GM12878 (cell line): Measurements from ENCODE around the gene TCF7L2. TPM values are rescaled to one million over a fixed set of nuclear protein-coding genes. Genes with fewer than 3 reads are reported as not detected.

Experiments
- ATAC-seq: fragments of 200-7000 bp; cut with Tn5 transposase; 3 replicates; pipeline ENCODE4 v1.9.1; 2020; ENCODE audit warnings: mild to moderate bottlenecking, moderate library complexity
- Bru-seq: library from RNA; stranded (reverse); fragments of 400-500 nt; gene quantifications from one replicate; lab custom pipeline; 2021; lab: Mats Ljungman, UMichigan
- BruChase-seq, 2 experiments: library from RNA; stranded (reverse); fragments of 400-500 nt; gene quantifications; one replicate each; lab custom pipeline; 2021; lab: Mats Ljungman, UMichigan
- BruUV-seq: library from RNA; stranded (reverse); fragments of 400-500 nt; replicated peaks from 2 replicates; lab custom pipeline; 2021; lab: Mats Ljungman, UMichigan
- CTCF ChIA-PET: fragments of 300-600 bp; sonication (Branson Sonifier 250); formaldehyde crosslinking; extraction: SDS; loops from one replicate; lab custom pipeline; 2021; ENCODE audit warnings: inconsistent platforms; lab: Yijun Ruan, JAX
- POLR2A ChIA-PET: fragments of 350-600 bp; formaldehyde crosslinking; extraction: SDS; loops from one replicate; lab custom pipeline; 2021; ENCODE audit warnings: inconsistent platforms; lab: Charles Lee
- RAD21 ChIA-PET: fragments of 300-600 bp; sonication (Branson Sonifier 250); formaldehyde crosslinking; loops from one replicate; lab custom pipeline; 2023; ENCODE audit warnings: antibody characterized with exemption; ENCODE audit not compliant: unreplicated experiment; lab: Charles Lee
- SMC1A ChIA-PET: fragments of 300-600 bp; sonication (Branson Sonifier 250); formaldehyde crosslinking; loops from one replicate; lab custom pipeline; 2023; ENCODE audit not compliant: unreplicated experiment, uncharacterized antibody; lab: Charles Lee
- DNase-seq: peaks from one replicate; pipeline ENCODE4 v3.0.0-alpha.2; 2011; ENCODE audit warnings: low read depth, low spot score
- FAIRE-seq: peaks from 3 replicates; lab custom pipeline; 2011; peaks lifted over from hg19 to GRCh38; lab: Jason Lieb, UNC
- H2AFZ ChIP-seq: 2 replicates; pipeline ENCODE4 v1.6.0; 2011; ENCODE audit warnings: low read depth, low read length, control low read depth; ENCODE audit not compliant: control insufficient read depth
- H3K27ac ChIP-seq: 2 replicates; pipeline ENCODE4 v1.5.1; 2011; ENCODE audit warnings: control low read depth; ENCODE audit not compliant: control insufficient read depth, insufficient read depth
- H3K27me3 ChIP-seq, 2 experiments: replicated peaks in 1 of 2; 2 replicates each; pipeline versions ENCODE4 v1.6.0 to v1.6.1; 2011; ENCODE audit warnings: low read length in 1 of 2; ENCODE audit not compliant: control insufficient read depth in 2 of 2, insufficient read depth in 2 of 2
- H3K36me3 ChIP-seq, 2 experiments: 2 replicates each; pipeline ENCODE4 v1.5.1; 2011; ENCODE audit warnings: low read length in 1 of 2; ENCODE audit not compliant: control insufficient read depth in 2 of 2, insufficient read depth in 2 of 2
- H3K4me1 ChIP-seq: 2 replicates; pipeline ENCODE4 v1.6.1; 2011; ENCODE audit warnings: mild to moderate bottlenecking, low read length, moderate library complexity, mixed read lengths; ENCODE audit not compliant: control insufficient read depth, insufficient read depth
- H3K4me2 ChIP-seq: 2 replicates; pipeline ENCODE4 v1.6.0; 2011; ENCODE audit warnings: control low read depth; ENCODE audit not compliant: control insufficient read depth, insufficient read depth
- H3K4me3 ChIP-seq: fragments of 200-600 bp; sonication (generic); 2 replicates; pipeline ENCODE4 v1.5.1; 2016
- H3K79me2 ChIP-seq: 2 replicates; pipeline ENCODE4 v1.6.0; 2011; ENCODE audit warnings: low read length; ENCODE audit not compliant: control insufficient read depth, insufficient read depth
- H3K9ac ChIP-seq: 2 replicates; pipeline ENCODE4 v1.8.0; 2011; ENCODE audit warnings: low read length, control low read depth, mixed read lengths; ENCODE audit not compliant: control insufficient read depth, insufficient read depth
- H3K9me3 ChIP-seq: replicated peaks from 3 replicates; pipeline ENCODE4 v1.5.1; 2011; ENCODE audit warnings: mild to moderate bottlenecking, low read length; ENCODE audit not compliant: control insufficient read depth, insufficient read depth
- H4K20me1 ChIP-seq: 2 replicates; pipeline ENCODE4 v1.6.0; 2011; ENCODE audit not compliant: control insufficient read depth, insufficient read depth
- HSF1 ChIP-seq: fragments of 150-350 bp; IDR thresholded peaks from 2 replicates; pipeline ENCODE4 v1.6.1; 2014; ENCODE audit warnings: mild to moderate bottlenecking, low read depth, low read length
- WGBS: methylation state at CpG from one replicate; pipeline ENCODE4 v1.1.6; 2016; ENCODE audit warnings: low lambda C conversion rate; ENCODE audit not compliant: insufficient replicate concordance, insufficient coverage; ENCODE audit errors: missing lambda C conversion rate; 5-methylcytosine and 5-hydroxymethylcytosine counted together
- in situ Hi-C: fragments of 300-500 bp; cut with MboI; formaldehyde crosslinking; loops from 9 replicates; pipeline ENCODE4 v1.14.3; 2018; ENCODE audit warnings: mixed read lengths
- intact Hi-C: fragments of 100-400 bp; cut with micrococcal nuclease; formaldehyde crosslinking; loops from one replicate; pipeline ENCODE4 v1.14.2; 2022; ENCODE audit not compliant: unreplicated experiment
- long read RNA-seq, 2 experiments: library from polyadenylated mRNA; unstranded; transcript quantifications; one replicate each; pipeline ENCODE4 v2.0.0, GENCODE V29; 2019 to 2020
- polyA minus RNA-seq, 3 experiments: library from RNA; depleted of rRNA, polyadenylated mRNA; stranded (reverse); fragments of >200 nt; gene quantifications; 2 replicates each; pipeline ENCODE4 v1.2.3, GENCODE V29; 2011
- polyA plus RNA-seq, 11 experiments: library from polyadenylated mRNA; depleted of rRNA in 4 of 11; unstranded in 6 of 11; stranded (reverse) in 5 of 11; fragments of >200 nt; fragmentation: Nextera tagmentation in 4 of 11; fragmentation: Illumina TruSeq in 1 of 11; extraction: Ambion mirVana in 4 of 11; extraction: Trizol in 1 of 11; gene quantifications; 1 replicate in 1 of 11; 2 replicates in 10 of 11; pipeline versions ENCODE4 v1.2.1 to v1.2.3, GENCODE V29; 2011 to 2016; ENCODE audit warnings: inconsistent platforms in 2 of 11, missing spikeins in 2 of 11, low read depth in 1 of 11
- total RNA-seq, 4 experiments: library from RNA; depleted of rRNA in 3 of 4; stranded (reverse); fragments of >200 nt in 3 of 4; fragmentation: Illumina TruSeq in 1 of 4; extraction: Trizol in 1 of 4; gene quantifications; 2 replicates each; pipeline versions ENCODE4 v1.2.1 to v1.2.3, GENCODE V29; 2013 to 2021
- TF ChIP-seq, protein P1 (sequence below): fragments of 450-650 bp; IDR thresholded peaks from 2 replicates; pipeline ENCODE4 v1.6.1; 2016; ENCODE audit warnings: mild to moderate bottlenecking
- TF ChIP-seq, protein P2 (sequence below): IDR thresholded peaks from 2 replicates; pipeline ENCODE4 v1.6.1; 2011; ENCODE audit warnings: borderline replicate concordance, low read depth, mild to moderate bottlenecking, moderate library complexity, low read length; ENCODE audit not compliant: insufficient read depth, poor library complexity, severe bottlenecking

Gene TCF7L2
- total RNA-seq (2013; cell fraction: nucleolus; rRNA removed): 2.3 and 4.3 TPM in 2 replicates
- 0.05 TPM in 1 of 2 replicates, not detected in the other for total RNA-seq (2014; rRNA removed)
- total RNA-seq (2014; rRNA removed; fragmentation: Illumina TruSeq; extraction: Trizol): not detected in 2 replicates
- 0.21 and 1.1 TPM in 2 replicates for total RNA-seq (2021)
- polyA plus RNA-seq (2011; ENCODE audit: low read depth): 0.12 TPM
- polyA plus RNA-seq (2011; rRNA removed): 0.20 and 0.53 TPM in 2 replicates
- 0.34 and 0.43 TPM in 2 replicates for polyA plus RNA-seq (2011; cell fraction: cytosol; rRNA removed)
- 0.72 and 1.5 TPM in 2 replicates for polyA plus RNA-seq (2011; cell fraction: nucleus; rRNA removed)
- polyA plus RNA-seq (2012): 0.66 and 0.69 TPM in 2 replicates
- 0.24 TPM in 1 of 2 replicates, not detected in the other for polyA plus RNA-seq (2014; fragmentation: Illumina TruSeq; extraction: Trizol)
- under 1 TPM in 1 of 2 experiments, not detected in 1; 0.02 TPM for polyA plus RNA-seq (2014; fragmentation: Nextera tagmentation; extraction: Ambion mirVana)
- polyA plus RNA-seq (2014; rRNA removed): 0.15 and 0.46 TPM in 2 replicates
- under 1 TPM in 1 of 2 experiments, not detected in 1; 0.06 TPM for polyA plus RNA-seq (2016; fragmentation: Nextera tagmentation; extraction: Ambion mirVana)
- polyA minus RNA-seq (2011; rRNA and poly(A)+ RNA removed): 0.36 TPM in 1 of 2 replicates, not detected in the other
- polyA minus RNA-seq (2011; cell fraction: cytosol; rRNA and poly(A)+ RNA removed): 0.62 TPM in 1 of 2 replicates, not detected in the other
- 0.38 and 0.60 TPM in 2 replicates for polyA minus RNA-seq (2011; cell fraction: nucleus; rRNA and poly(A)+ RNA removed)
- Bru-seq, nascent RNA: percentile 47 among the genes with signal in this experiment
- percentile 55 among the genes with signal in this experiment for BruChase-seq, experiment 1, labeled RNA remaining after a 6-hour chase
- BruChase-seq, experiment 2, labeled RNA remaining after a 2-hour chase: percentile 43 among the genes with signal in this experiment
- long read RNA-seq, experiment 1: 0 reads
- long read RNA-seq, experiment 2, partial matches to known transcripts: 0 of 1 reads
- long read RNA-seq, experiment 2, other reads (novel, unspliced or antisense): 1 of 1 reads

DNA sequence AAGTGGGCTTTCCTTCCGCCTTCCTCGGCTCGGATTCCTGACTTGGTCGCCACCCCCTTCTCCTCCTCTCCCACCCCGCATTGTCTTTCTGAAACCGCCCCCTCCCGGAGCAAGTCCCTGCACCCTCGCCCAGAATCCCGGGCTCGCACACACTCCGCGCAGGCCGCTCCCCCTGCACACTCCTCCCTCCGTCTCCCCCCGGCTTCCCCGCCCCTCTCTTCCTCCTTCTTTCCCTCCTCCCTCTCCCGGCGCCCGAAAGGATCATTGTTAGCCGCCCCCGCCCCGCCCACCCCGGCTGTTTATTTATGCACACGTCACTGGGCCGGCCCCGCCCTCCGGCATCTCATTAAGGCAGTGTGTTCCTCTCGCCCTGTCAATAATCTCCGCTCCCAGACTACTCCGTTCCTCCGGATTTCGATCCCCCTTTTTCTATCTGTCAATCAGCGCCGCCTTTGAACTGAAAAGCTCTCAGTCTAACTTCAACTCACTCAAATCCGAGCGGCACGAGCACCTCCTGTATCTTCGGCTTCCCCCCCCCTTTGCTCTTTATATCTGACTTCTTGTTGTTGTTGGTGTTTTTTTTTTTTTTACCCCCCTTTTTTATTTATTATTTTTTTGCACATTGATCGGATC, at the start of gene TCF7L2:
Gene TCF7L2 (plus strand): TSS at position 373 of the 633 bp plus-strand sequence. CDS start 510 bp downstream, outside the sequence.
- H2AFZ ChIP-seq: no peak within 1 kb of the TSS
- no TSS peak for BruUV-seq
- no peaks in the 10 kb centered on the region for H3K4me1 ChIP-seq
- peak within 1 kb of the TSS; percentile 86 for H3K4me2 ChIP-seq
- no peak within 1 kb of the TSS for H3K9ac ChIP-seq
- ATAC-seq: peak; percentile 76
- H3K27ac ChIP-seq: no peak within 1 kb of the TSS
- H3K9me3 ChIP-seq: no peaks in the 10 kb centered on the region
- peak; percentile 68 for FAIRE-seq
- H4K20me1 ChIP-seq: no peaks in the 10 kb centered on the region
- TF ChIP-seq, protein P1, sequence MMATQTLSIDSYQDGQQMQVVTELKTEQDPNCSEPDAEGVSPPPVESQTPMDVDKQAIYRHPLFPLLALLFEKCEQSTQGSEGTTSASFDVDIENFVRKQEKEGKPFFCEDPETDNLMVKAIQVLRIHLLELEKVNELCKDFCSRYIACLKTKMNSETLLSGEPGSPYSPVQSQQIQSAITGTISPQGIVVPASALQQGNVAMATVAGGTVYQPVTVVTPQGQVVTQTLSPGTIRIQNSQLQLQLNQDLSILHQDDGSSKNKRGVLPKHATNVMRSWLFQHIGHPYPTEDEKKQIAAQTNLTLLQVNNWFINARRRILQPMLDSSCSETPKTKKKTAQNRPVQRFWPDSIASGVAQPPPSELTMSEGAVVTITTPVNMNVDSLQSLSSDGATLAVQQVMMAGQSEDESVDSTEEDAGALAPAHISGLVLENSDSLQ: peak; percentile 46; the same call in 1 of the 2 replicates
- TF ChIP-seq, protein P2, sequence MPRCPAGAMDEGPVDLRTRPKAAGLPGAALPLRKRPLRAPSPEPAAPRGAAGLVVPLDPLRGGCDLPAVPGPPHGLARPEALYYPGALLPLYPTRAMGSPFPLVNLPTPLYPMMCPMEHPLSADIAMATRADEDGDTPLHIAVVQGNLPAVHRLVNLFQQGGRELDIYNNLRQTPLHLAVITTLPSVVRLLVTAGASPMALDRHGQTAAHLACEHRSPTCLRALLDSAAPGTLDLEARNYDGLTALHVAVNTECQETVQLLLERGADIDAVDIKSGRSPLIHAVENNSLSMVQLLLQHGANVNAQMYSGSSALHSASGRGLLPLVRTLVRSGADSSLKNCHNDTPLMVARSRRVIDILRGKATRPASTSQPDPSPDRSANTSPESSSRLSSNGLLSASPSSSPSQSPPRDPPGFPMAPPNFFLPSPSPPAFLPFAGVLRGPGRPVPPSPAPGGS: no peak
- no peak for TF ChIP-seq HSF1
- WGBS: 1% methylated on average over 7 of the region's 39 CpGs
- intact Hi-C loops: no loop called here
- DNase-seq: no peak
- SMC1A ChIA-PET: no interaction called here
- in situ Hi-C loops: no loop called here
- POLR2A ChIA-PET: interaction anchor here (0.7 kb wide), 1 partner anchor 1271 kb away, joined by 3 read pairs; no protein-coding TSS in a partner anchor
- H3K79me2 ChIP-seq: no peaks in the 10 kb centered on the region
- CTCF ChIA-PET: no interaction called here
- RAD21 ChIA-PET: no interaction called here
- peaks cover 2 to 20% of the 10 kb centered on the region in 2 experiments for H3K27me3 ChIP-seq
- H3K4me3 ChIP-seq: peak within 1 kb of the TSS; percentile 57; the same call in 1 of the 2 replicates
- no peaks in the 10 kb centered on the region for H3K36me3 ChIP-seq
